T-cell (primary cell): Measurements from ENCODE around the gene MBP. TPM values are rescaled to one million over a fixed set of nuclear protein-coding genes. Genes with fewer than 3 reads are reported as not detected.
A peak's percentile ranks its signal among the peaks of the same experiment; 100 is the strongest.
"Not testable (repeated sequence)": the region's sequence is repeated elsewhere in the genome, so short reads cannot be mapped to it uniquely, and the experiment has no call there.

ENCODE experiments used
- ATAC-seq, 4 experiments: fragments of 200-7000 bp in 3 of 4; fragments of 150-1000 bp in 1 of 4; cut with Tn5 transposase; replicated peaks in 1 of 4; 1 replicate in 3 of 4; 2 replicates in 1 of 4; pipeline ENCODE4 v1.10.0; 2021; ENCODE audit warnings: moderate library complexity in 3 of 4, mild to moderate bottlenecking in 2 of 4, moderate number of reproducible peaks in 1 of 4
- CTCF ChIA-PET, 2 donors: fragments of 300-600 bp; sonication (Branson Sonifier 250); formaldehyde crosslinking; loops; one replicate each; lab custom pipeline; 2022; ENCODE audit warnings: antibody characterized with exemption in 2 of 2; lab: Charles Lee
- POLR2A ChIA-PET, 2 donors: fragments of 300-600 bp; sonication (Branson Sonifier 250); formaldehyde crosslinking; loops; one replicate each; lab custom pipeline; 2022; ENCODE audit warnings: antibody characterized with exemption in 2 of 2; lab: Charles Lee
- DNase-seq, 35 experiments: peaks; one replicate each; pipeline versions ENCODE4 v3.0.0 to v3.0.0-alpha.2; 2013 to 2023
- H3K27ac ChIP-seq: one replicate; pipeline ENCODE4 v1.5.1; 2013; ENCODE audit warnings: low read length
- H3K27me3 ChIP-seq, 2 experiments: replicated peaks in 1 of 2; 1 replicate in 1 of 2; 2 replicates in 1 of 2; pipeline versions ENCODE4 v1.6.1 to v1.7.0; 2013; ENCODE audit warnings: low read length in 1 of 2, mixed read lengths in 1 of 2; ENCODE audit not compliant: control insufficient read depth in 2 of 2, insufficient read depth in 2 of 2; ENCODE audit errors: extremely low read depth in 1 of 2
- H3K36me3 ChIP-seq, 2 donors: 1 replicate in 1 of 2; 2 replicates in 1 of 2; pipeline versions ENCODE4 v1.6.1 to v1.7.0; 2013; ENCODE audit warnings: low read length in 1 of 2; ENCODE audit not compliant: control insufficient read depth in 2 of 2, insufficient read depth in 1 of 2; ENCODE audit errors: extremely low read depth in 1 of 2
- H3K4me1 ChIP-seq, 2 experiments: 1 replicate in 1 of 2; 2 replicates in 1 of 2; pipeline versions ENCODE4 v1.6.1 to v1.7.0; 2013; ENCODE audit warnings: low read length in 2 of 2, mixed read lengths in 1 of 2; ENCODE audit not compliant: insufficient read depth in 2 of 2, control insufficient read depth in 1 of 2; ENCODE audit errors: extremely low read depth in 1 of 2
- H3K4me3 ChIP-seq, 2 donors: 1 replicate in 1 of 2; 2 replicates in 1 of 2; pipeline versions ENCODE4 v1.5.1 to v1.7.0; 2013; ENCODE audit warnings: mild to moderate bottlenecking in 2 of 2, low read length in 1 of 2, moderate library complexity in 1 of 2; ENCODE audit not compliant: control insufficient read depth in 1 of 2; ENCODE audit errors: extremely low read depth in 1 of 2
- H3K9me3 ChIP-seq: 2 replicates; pipeline ENCODE4 v1.7.0; 2013
- H3K27ac Mint-ChIP-seq, 2 donors: one replicate each; pipeline ENCODE4 v1.8.0; 2020 to 2021; ENCODE audit warnings: mild to moderate bottlenecking in 2 of 2, mixed read lengths in 2 of 2
- H3K27me3 Mint-ChIP-seq, 2 donors: one replicate each; pipeline ENCODE4 v1.8.0; 2021 to 2022; ENCODE audit warnings: mixed read lengths in 2 of 2
- H3K36me3 Mint-ChIP-seq: one replicate; pipeline ENCODE4 v1.8.0; 2021; ENCODE audit warnings: mixed read lengths
- H3K4me1 Mint-ChIP-seq, 3 donors: one replicate each; pipeline ENCODE4 v1.8.0; 2020 to 2022; ENCODE audit warnings: mixed read lengths in 3 of 3, mild to moderate bottlenecking in 1 of 3
- H3K4me3 Mint-ChIP-seq, 3 donors: one replicate each; pipeline ENCODE4 v1.8.0; 2020 to 2022; ENCODE audit warnings: mild to moderate bottlenecking in 3 of 3, mixed read lengths in 3 of 3, moderate library complexity in 3 of 3
- H3K9me3 Mint-ChIP-seq, 3 donors: one replicate each; pipeline ENCODE4 v1.8.0; 2020 to 2022; ENCODE audit warnings: mixed read lengths in 3 of 3
- WGBS: methylation state at CpG from one replicate; pipeline ENCODE4 v1.1.5; 2013; ENCODE audit warnings: missing lambda C conversion rate; ENCODE audit not compliant: insufficient coverage; 5-methylcytosine and 5-hydroxymethylcytosine counted together
- total RNA-seq, 35 experiments: library from RNA in 6 of 35; stranded (reverse) in 6 of 35; fragments of 120-200 nt in 1 of 35; gene quantifications; one replicate each; pipeline versions ENCODE4 v1.2.1 to v1.2.4 and lab custom pipeline; 2013 to 2026

The MBP gene
- total RNA-seq, 5 donors from 2014 or later (not counting 1 experiment from before 2014, with no cell fraction given): 114 to 185 (median 152) TPM

GRCh38 chr18:76953583-76954233 lies 178.9 kb downstream of the MBP start:
- H3K27ac Mint-ChIP-seq: no peak overlapping the region
- H3K27ac ChIP-seq: no peak overlapping the region
- ATAC-seq: no peak
- H3K27me3 ChIP-seq: no peaks in the 10 kb centered on the region
- H3K27me3 Mint-ChIP-seq: no peaks in the 10 kb centered on the region
- no peaks in the 10 kb centered on the region for H3K9me3 ChIP-seq
- H3K4me3 ChIP-seq: no peak overlapping the region
- no peaks in the 10 kb centered on the region for H3K9me3 Mint-ChIP-seq
- H3K36me3 Mint-ChIP-seq: peaks cover 65% of the 10 kb centered on the region
- H3K4me3 Mint-ChIP-seq: no peak overlapping the region
- peaks cover 28 to 58% of the 10 kb centered on the region in 2 donors for H3K36me3 ChIP-seq
- H3K4me1 ChIP-seq: peaks cover 0 to 2% of the 10 kb centered on the region in 2 experiments
- H3K4me1 Mint-ChIP-seq: peaks cover 4 to 21% (median 12%) of the 10 kb centered on the region in 3 donors
- POLR2A ChIA-PET: no interaction called here
- DNase-seq: no peak
- 100% methylated on average over 7 of the region's 12 CpGs for WGBS
- CTCF ChIA-PET: no interaction called here

GRCh38 chr18:76953156-76953555 lies 179.4 kb downstream of the MBP start:
- Histone ChIP-seq H3K27me3 (no peaks in the 10 kb centered on the region), H3K4me3 (no peak overlapping the region), H3K27ac (no peak overlapping the region), H3K36me3 (peaks cover 22 to 53% of the 10 kb centered on the region in 2 donors), H3K4me1 (peaks cover 1 to 7% of the 10 kb centered on the region in 2 experiments), H3K9me3 (no peaks in the 10 kb centered on the region)
- DNase-seq (no peak), ATAC-seq (no peak)
- Mint-ChIP-seq H3K9me3 (no peaks in the 10 kb centered on the region), H3K36me3 (peaks cover 69% of the 10 kb centered on the region), H3K4me3 (no peak overlapping the region), H3K27me3 (no peaks in the 10 kb centered on the region), H3K4me1 (peaks cover 10 to 26% (median 18%) of the 10 kb centered on the region in 3 donors), H3K27ac (no peak overlapping the region)
- ChIA-PET CTCF (no interaction called here), POLR2A (no interaction called here)
- 100% methylated on average over 2 of the region's 6 CpGs for whole genome bisulfite sequencing

GRCh38 chr18:76952747-76953146 lies 179.8 kb downstream of the MBP start:
- ChIA-PET CTCF (no interaction called here), POLR2A (no interaction called here)
- DNase-seq (no peak), ATAC-seq (no peak)
- Mint-ChIP-seq H3K27me3 (no peaks in the 10 kb centered on the region), H3K27ac (no peak overlapping the region), H3K9me3 (no peaks in the 10 kb centered on the region), H3K36me3 (peaks cover 71% of the 10 kb centered on the region), H3K4me1 (peaks cover 14 to 30% (median 22%) of the 10 kb centered on the region in 3 donors), H3K4me3 (no peak overlapping the region)
- no peaks in the 10 kb centered on the region for H3K27me3 ChIP-seq
- H3K4me1 ChIP-seq: peaks cover 3 to 9% of the 10 kb centered on the region in 2 experiments
- H3K9me3 ChIP-seq: no peaks in the 10 kb centered on the region
- WGBS: 90% methylated on average over 2 of the region's 4 CpGs
- peaks cover 19 to 49% of the 10 kb centered on the region in 2 donors for H3K36me3 ChIP-seq
- H3K4me3 ChIP-seq: no peak overlapping the region
- H3K27ac ChIP-seq: no peak overlapping the region

GRCh38 chr18:76951456-76952247 lies 180.9 kb downstream of the MBP start:
- WGBS: 96% methylated on average over 7 of the region's 12 CpGs
- Mint-ChIP-seq H3K9me3 (no peaks in the 10 kb centered on the region), H3K27me3 (no peaks in the 10 kb centered on the region), H3K27ac (peak overlapping the region in 1 of 2 donors; percentile 37), H3K4me1 (peaks cover 21 to 39% (median 30%) of the 10 kb centered on the region in 3 donors), H3K36me3 (peaks cover 72% of the 10 kb centered on the region), H3K4me3 (no peak overlapping the region)
- no peaks in the 10 kb centered on the region for H3K27me3 ChIP-seq
- peaks cover 3 to 13% of the 10 kb centered on the region in 2 experiments for H3K4me1 ChIP-seq
- ChIA-PET CTCF (no interaction called here), POLR2A (no interaction called here)
- H3K36me3 ChIP-seq: peaks cover 19 to 44% of the 10 kb centered on the region in 2 donors
- ATAC-seq (no peak), DNase-seq (no peak)
- H3K9me3 ChIP-seq: no peaks in the 10 kb centered on the region
- H3K4me3 ChIP-seq: no peak overlapping the region
- no peak overlapping the region for H3K27ac ChIP-seq

GRCh38 chr18:76948345-76948744 lies 184.2 kb downstream of the MBP start:
- H3K4me3 ChIP-seq: no peak overlapping the region
- Mint-ChIP-seq H3K4me1 (peaks cover 21 to 44% (median 38%) of the 10 kb centered on the region in 3 donors), H3K4me3 (no peak overlapping the region), H3K27me3 (no peaks in the 10 kb centered on the region), H3K36me3 (peaks cover 77% of the 10 kb centered on the region), H3K9me3 (peaks cover 0 to 8% (median 2%) of the 10 kb centered on the region in 3 donors), H3K27ac (peak overlapping the region in 1 of 2 donors; percentile 0)
- H3K27ac ChIP-seq: no peak overlapping the region
- CTCF ChIA-PET: interaction anchor here in 1 of 2 donors (0.6 kb wide), 1 partner anchor 739 kb away, joined by 3 read pairs; no protein-coding TSS in a partner anchor
- H3K4me1 ChIP-seq: peaks cover 3 to 13% of the 10 kb centered on the region in 2 experiments
- no peaks in the 10 kb centered on the region for H3K9me3 ChIP-seq
- H3K27me3 ChIP-seq: no peaks in the 10 kb centered on the region
- peaks cover 7 to 32% of the 10 kb centered on the region in 2 donors for H3K36me3 ChIP-seq
- peak in 1 of 35 experiments; percentile 10 for DNase-seq
- WGBS: 40% methylated on average over 8 of the region's 8 CpGs
- POLR2A ChIA-PET: no interaction called here
- no peak for ATAC-seq

GRCh38 chr18:76944346-76944745 lies 188.2 kb downstream of the MBP start:
- H3K4me1 Mint-ChIP-seq: peaks cover 16 to 30% (median 28%) of the 10 kb centered on the region in 3 donors
- ATAC-seq, H3K9me3 Mint-ChIP-seq, H3K27me3 Mint-ChIP-seq, CTCF ChIA-PET, H3K4me3 ChIP-seq, H3K9me3 ChIP-seq, H3K4me3 Mint-ChIP-seq, DNase-seq, H3K27me3 ChIP-seq, H3K27ac Mint-ChIP-seq, H3K27ac ChIP-seq, POLR2A ChIA-PET: not testable (repeated sequence)
- peaks cover 59% of the 10 kb centered on the region for H3K36me3 Mint-ChIP-seq
- Histone ChIP-seq H3K4me1 (peaks cover 3 to 13% of the 10 kb centered on the region in 2 experiments), H3K36me3 (peaks cover 6 to 20% of the 10 kb centered on the region in 2 donors)
- WGBS: 100% methylated on average over 1 of the region's 8 CpGs
